SK-N-SH treated with all-trans-retinoic acid at 6 μM for 48 hours (cell line): Measurements from ENCODE around the gene GET3.

ENCODE experiments used
- ARNTL ChIP-seq: fragments of 450-650 bp; formaldehyde crosslinking; IDR thresholded peaks from 2 replicates; pipeline ENCODE4 v1.5.0; 2020; ENCODE audit warnings: low read depth, mild to moderate bottlenecking, moderate library complexity, borderline replicate concordance
- BACH2 ChIP-seq: fragments of 250-450 bp; sonication (Bioruptor Pico); IDR thresholded peaks from 2 replicates; pipeline ENCODE4 v1.9.0; 2021; ENCODE audit warnings: mild to moderate bottlenecking, borderline replicate concordance
- CREB5 ChIP-seq: fragments of 250-450 bp; sonication (Bioruptor Pico); IDR thresholded peaks from 2 replicates; pipeline ENCODE4 v1.5.1; 2020; ENCODE audit warnings: low read depth, mild to moderate bottlenecking, moderate library complexity
- OSR1 ChIP-seq: fragments of 250-450 bp; sonication (Bioruptor Pico); IDR thresholded peaks from 2 replicates; pipeline ENCODE4 v1.8.0; 2022; ENCODE audit warnings: moderate library complexity, mild to moderate bottlenecking, inconsistent platforms
- PATZ1 ChIP-seq: fragments of 250-450 bp; sonication (Bioruptor Pico); IDR thresholded peaks from 2 replicates; pipeline ENCODE4 v1.8.0; 2020; ENCODE audit warnings: mild to moderate bottlenecking, moderate library complexity, borderline replicate concordance
- RARB ChIP-seq: fragments of 250-450 bp; sonication (Bioruptor Pico); IDR thresholded peaks from 2 replicates; pipeline ENCODE4 v1.8.0; 2021; ENCODE audit warnings: mild to moderate bottlenecking, moderate library complexity
- SNAI2 ChIP-seq: fragments of 250-450 bp; sonication (Bioruptor Pico); IDR thresholded peaks from 2 replicates; pipeline ENCODE4 v1.5.0; 2020; ENCODE audit warnings: mild to moderate bottlenecking, moderate library complexity
- TCF4 ChIP-seq: fragments of 250-450 bp; sonication (Bioruptor Pico); IDR thresholded peaks from 2 replicates; pipeline ENCODE4 v1.8.0; 2021; ENCODE audit warnings: mild to moderate bottlenecking, moderate library complexity, borderline replicate concordance
- TOX ChIP-seq: fragments of 250-450 bp; sonication (Bioruptor Pico); IDR thresholded peaks from 2 replicates; pipeline ENCODE4 v1.8.0; 2021; ENCODE audit warnings: mild to moderate bottlenecking, moderate library complexity, borderline replicate concordance
- ZFP3 ChIP-seq: fragments of 250-450 bp; sonication (Bioruptor Pico); IDR thresholded peaks from 2 replicates; pipeline ENCODE4 v1.5.0; 2020; ENCODE audit warnings: mild to moderate bottlenecking, moderate library complexity
- ZFP30 ChIP-seq: fragments of 450-650 bp; formaldehyde crosslinking; IDR thresholded peaks from 2 replicates; pipeline ENCODE4 v1.5.0; 2022; ENCODE audit warnings: mild to moderate bottlenecking, moderate library complexity
- ZNF8 ChIP-seq: fragments of 450-650 bp; formaldehyde crosslinking; IDR thresholded peaks from 2 replicates; pipeline ENCODE4 v1.5.0; 2020; ENCODE audit warnings: mild to moderate bottlenecking, moderate library complexity

- TF ChIP-seq ARNTL (CRISPR knock-in tag) (no peak), CREB5 (CRISPR knock-in tag) (no peak), PATZ1 (CRISPR knock-in tag) (no peak), ZNF8 (CRISPR knock-in tag) (no peak), SNAI2 (CRISPR knock-in tag) (no peak), OSR1 (CRISPR knock-in tag) (no peak), BACH2 (CRISPR knock-in tag) (no peak), ZFP30 (no peak), TOX (no peak), RARB (CRISPR knock-in tag) (no peak), TCF4 (CRISPR knock-in tag) (no peak), ZFP3 (CRISPR knock-in tag) (no peak)
These were observed 41.3 kb upstream of the GET3 start for GRCh38 chr19:12695997-12696365.
